ENCODE measurements around the gene VTCN1. TPM values are rescaled to one million over a fixed set of nuclear protein-coding genes. Genes with fewer than 3 reads are reported as not detected.
"Not testable (repeated sequence)": the region's sequence is repeated elsewhere in the genome, so short reads cannot be mapped to it uniquely, and the experiment has no call there.

Gene VTCN1
- total RNA-seq, 1 donor from 2014 or later, result not detected

GRCh38 chr1:117169871-117170596, 40.7 kb downstream of the VTCN1 start:
- intact Hi-C loops (cut with micrococcal nuclease), result no loop called here

- intact Hi-C loops (cut with micrococcal nuclease), result no loop called here
Observed at GRCh38 chr1:117167402-117167801, 43.3 kb downstream of the VTCN1 start.

- intact Hi-C loops (cut with micrococcal nuclease), result no loop called here
Observed at GRCh38 chr1:117166076-117166475, 44.7 kb downstream of the VTCN1 start.

- intact Hi-C loops (cut with micrococcal nuclease), result no loop called here
Observed at GRCh38 chr1:117164209-117164608, 46.5 kb downstream of the VTCN1 start.

- intact Hi-C loops (cut with micrococcal nuclease), result no loop called here
Observed at GRCh38 chr1:117162816-117163215, 47.9 kb downstream of the VTCN1 start.

- intact Hi-C loops (cut with micrococcal nuclease), result no loop called here
Observed at GRCh38 chr1:117161887-117162286, 48.8 kb downstream of the VTCN1 start.

- intact Hi-C loops (cut with micrococcal nuclease), result not testable (repeated sequence)
Observed at GRCh38 chr1:117151305-117151704, 59.4 kb downstream of the VTCN1 start.

- intact Hi-C loops (cut with micrococcal nuclease), result no loop called here
Observed at GRCh38 chr1:117150316-117150715, 60.4 kb downstream of the VTCN1 start.

GRCh38 chr1:117147856-117148588, 62.7 kb downstream of the VTCN1 start:
- intact Hi-C loops (cut with micrococcal nuclease), result no loop called here

GRCh38 chr1:117147341-117147831, 63.3 kb downstream of the VTCN1 start:
- intact Hi-C loops (cut with micrococcal nuclease), result no loop called here

- intact Hi-C loops (cut with micrococcal nuclease), result no loop called here
Observed at GRCh38 chr1:117146575-117147340, 64.0 kb downstream of the VTCN1 start.

GRCh38 chr1:117146072-117146471, 64.7 kb downstream of the VTCN1 start:
- intact Hi-C loops (cut with micrococcal nuclease), result no loop called here

- intact Hi-C loops (cut with micrococcal nuclease), result no loop called here
Observed at GRCh38 chr1:117143871-117144270, 66.9 kb downstream of the VTCN1 start.

GRCh38 chr1:117143172-117143571, 67.6 kb downstream of the VTCN1 start:
- intact Hi-C loops (cut with micrococcal nuclease), result no loop called here

GRCh38 chr1:117142200-117142599, 68.5 kb downstream of the VTCN1 start:
- intact Hi-C loops (cut with micrococcal nuclease), result no loop called here

- intact Hi-C loops (cut with micrococcal nuclease), result no loop called here
Observed at GRCh38 chr1:117138561-117138960, 72.2 kb downstream of the VTCN1 start.

GRCh38 chr1:117138106-117138505, 72.6 kb downstream of the VTCN1 start:
- intact Hi-C loops (cut with micrococcal nuclease), result no loop called here

- intact Hi-C loops (cut with micrococcal nuclease), result no loop called here
Observed at GRCh38 chr1:117137281-117137855, 73.4 kb downstream of the VTCN1 start.

- intact Hi-C loops (cut with micrococcal nuclease), result no loop called here
Observed at GRCh38 chr1:117136749-117137148, 74.0 kb downstream of the VTCN1 start.

- intact Hi-C loops (cut with micrococcal nuclease), result no loop called here
Observed at GRCh38 chr1:117135329-117135728, 75.4 kb downstream of the VTCN1 start.

GRCh38 chr1:117130526-117130925, 80.2 kb downstream of the VTCN1 start:
- intact Hi-C loops (cut with micrococcal nuclease), result no loop called here
